HG03097 (cell line): ENCODE results near the gene C19orf12.
"Not testable (repeated sequence)": the region's sequence is repeated elsewhere in the genome, so short reads cannot be mapped to it uniquely, and the experiment has no call there.

Experiments
- ATAC-seq: cut with Tn5 transposase; IDR thresholded peaks from one replicate; pipeline ENCODE4 v1.9.1; 2021; ENCODE audit not compliant: unreplicated experiment, low FRiP score

C19orf12 gene

GRCh38 chr19:29735829-29736228 lies 20.8 kb upstream of the C19orf12 start:
- ATAC-seq = no peak

- no peak for ATAC-seq
Observed at GRCh38 chr19:29731331-29731850, 16.3 kb upstream of the C19orf12 start.

- no peak for ATAC-seq
Observed at GRCh38 chr19:29727906-29728305, 12.8 kb upstream of the C19orf12 start.

- ATAC-seq = no peak
Observed at GRCh38 chr19:29724746-29725145, 9.7 kb upstream of the C19orf12 start.

GRCh38 chr19:29724102-29724641 lies 9.1 kb upstream of the C19orf12 start:
- no peak for ATAC-seq

GRCh38 chr19:29717051-29717450 lies 2.0 kb upstream of the C19orf12 start:
- ATAC-seq = no peak

GRCh38 chr19:29715701-29716581 lies 880 bp upstream of the C19orf12 start:
- peak; percentile 25 for ATAC-seq

GRCh38 chr19:29714371-29714952 lies 599 bp downstream of the C19orf12 start:
- peak; percentile 6 for ATAC-seq

GRCh38 chr19:29712744-29713516 lies 2.1 kb downstream of the C19orf12 start:
- no peak for ATAC-seq

GRCh38 chr19:29711584-29712132 lies 3.4 kb downstream of the C19orf12 start:
- ATAC-seq = no peak

- ATAC-seq = not testable (repeated sequence)
Observed at GRCh38 chr19:29709440-29709798, 5.6 kb downstream of the C19orf12 start.

- no peak for ATAC-seq
Observed at GRCh38 chr19:29708554-29709439, 6.3 kb downstream of the C19orf12 start.

- no peak for ATAC-seq
Observed at GRCh38 chr19:29706635-29707034, 8.4 kb downstream of the C19orf12 start.

- ATAC-seq = no peak
Observed at GRCh38 chr19:29705706-29706105, 9.4 kb downstream of the C19orf12 start.

- peak; percentile 51 for ATAC-seq
Observed at GRCh38 chr19:29704562-29705558, 10.2 kb downstream of the C19orf12 start.

GRCh38 chr19:29702963-29703320 lies 12.1 kb downstream of the C19orf12 start:
- ATAC-seq = no peak

- no peak for ATAC-seq
Observed at GRCh38 chr19:29702161-29702962, 12.7 kb downstream of the C19orf12 start.

GRCh38 chr19:29700498-29700897 lies 14.6 kb downstream of the C19orf12 start:
- no peak for ATAC-seq
